ENCODE results near the gene SLC44A3.

- TF ChIP-seq, protein P1, sequence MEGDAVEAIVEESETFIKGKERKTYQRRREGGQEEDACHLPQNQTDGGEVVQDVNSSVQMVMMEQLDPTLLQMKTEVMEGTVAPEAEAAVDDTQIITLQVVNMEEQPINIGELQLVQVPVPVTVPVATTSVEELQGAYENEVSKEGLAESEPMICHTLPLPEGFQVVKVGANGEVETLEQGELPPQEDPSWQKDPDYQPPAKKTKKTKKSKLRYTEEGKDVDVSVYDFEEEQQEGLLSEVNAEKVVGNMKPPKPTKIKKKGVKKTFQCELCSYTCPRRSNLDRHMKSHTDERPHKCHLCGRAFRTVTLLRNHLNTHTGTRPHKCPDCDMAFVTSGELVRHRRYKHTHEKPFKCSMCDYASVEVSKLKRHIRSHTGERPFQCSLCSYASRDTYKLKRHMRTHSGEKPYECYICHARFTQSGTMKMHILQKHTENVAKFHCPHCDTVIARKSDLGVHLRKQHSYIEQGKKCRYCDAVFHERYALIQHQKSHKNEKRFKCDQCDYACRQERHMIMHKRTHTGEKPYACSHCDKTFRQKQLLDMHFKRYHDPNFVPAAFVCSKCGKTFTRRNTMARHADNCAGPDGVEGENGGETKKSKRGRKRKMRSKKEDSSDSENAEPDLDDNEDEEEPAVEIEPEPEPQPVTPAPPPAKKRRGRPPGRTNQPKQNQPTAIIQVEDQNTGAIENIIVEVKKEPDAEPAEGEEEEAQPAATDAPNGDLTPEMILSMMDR (IDR thresholded peaks at IDR 0.05) = no peak
- no peak for TF ChIP-seq EZH2 (IDR thresholded peaks at IDR 0.05)
- no peak for TF ChIP-seq EZH2phosphoT487 (IDR thresholded peaks at IDR 0.05)
These were observed 23.7 kb downstream of the SLC44A3 start for GRCh38 chr1:94843846-94844245.

All from neural progenitor cell (in vitro differentiated cells).